ENCODE data around the gene NUP133. TPM values are rescaled to one million over a fixed set of nuclear protein-coding genes. Genes with fewer than 3 reads are reported as not detected.

NUP133 gene
- total RNA-seq, 1 experiment from 2014 or later: 52.8 TPM

DNA sequence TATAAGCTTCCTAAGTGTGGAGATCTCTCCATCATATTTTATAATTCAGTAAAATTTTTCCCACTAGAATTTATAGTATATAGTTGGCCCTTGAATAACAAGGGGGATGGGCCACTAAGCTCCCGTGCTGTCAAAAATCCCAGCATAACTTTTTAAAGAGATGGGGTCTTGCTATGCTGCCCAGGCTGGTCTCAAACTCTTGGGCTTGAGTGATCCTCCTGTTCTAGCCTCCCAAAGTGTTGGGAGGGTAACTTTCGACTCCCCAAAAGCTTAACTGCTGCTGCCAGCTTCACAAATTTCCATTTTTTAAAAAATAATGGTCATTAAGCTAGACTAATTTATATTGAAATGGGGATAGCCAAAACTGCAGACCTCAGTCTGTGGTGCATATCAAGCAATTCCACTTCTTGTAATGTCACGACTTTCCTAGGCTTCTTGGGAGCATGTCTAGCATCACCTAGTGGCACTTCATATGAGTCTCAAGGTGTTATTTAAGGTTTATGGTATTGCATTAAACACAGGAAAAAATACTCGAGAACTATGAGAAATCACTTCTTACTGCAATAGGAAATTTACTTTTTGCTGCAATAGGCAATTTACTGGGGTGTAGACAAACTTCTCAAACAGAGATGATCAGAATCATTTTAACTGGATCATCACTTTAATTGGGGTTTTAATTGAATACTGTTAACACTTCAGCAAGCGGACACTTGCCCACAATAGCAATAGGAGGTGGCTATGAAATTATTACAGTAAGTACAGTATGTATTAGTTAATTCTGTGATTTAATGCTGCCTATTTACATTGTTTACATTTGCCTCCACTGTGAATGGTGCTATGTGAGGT is 55.0 kb downstream of the NUP133 start:
- DNase-seq (ENCODE audit: low spot score): peak; percentile 46

DNA sequence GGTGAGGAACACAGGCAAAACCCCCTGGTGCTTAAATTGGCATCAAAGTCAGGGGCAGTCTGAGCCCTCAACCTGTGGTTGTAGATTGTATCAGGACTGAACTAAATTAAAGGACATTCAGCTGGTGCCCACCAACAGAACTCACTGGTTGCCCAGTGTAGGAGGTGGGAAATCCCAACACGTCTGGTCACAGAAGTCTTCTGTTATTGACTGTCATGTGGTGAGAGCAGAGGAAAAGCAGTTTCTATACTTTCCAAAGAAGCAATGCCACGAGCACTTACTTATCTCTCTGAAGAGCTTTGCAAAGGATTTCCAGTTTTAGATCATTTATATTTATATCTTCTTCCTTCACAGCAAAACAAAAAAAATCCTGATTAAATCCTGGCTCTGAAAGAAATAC is 59.3 kb downstream of the NUP133 start:
- no peak for DNase-seq (ENCODE audit: low spot score)

DNA sequence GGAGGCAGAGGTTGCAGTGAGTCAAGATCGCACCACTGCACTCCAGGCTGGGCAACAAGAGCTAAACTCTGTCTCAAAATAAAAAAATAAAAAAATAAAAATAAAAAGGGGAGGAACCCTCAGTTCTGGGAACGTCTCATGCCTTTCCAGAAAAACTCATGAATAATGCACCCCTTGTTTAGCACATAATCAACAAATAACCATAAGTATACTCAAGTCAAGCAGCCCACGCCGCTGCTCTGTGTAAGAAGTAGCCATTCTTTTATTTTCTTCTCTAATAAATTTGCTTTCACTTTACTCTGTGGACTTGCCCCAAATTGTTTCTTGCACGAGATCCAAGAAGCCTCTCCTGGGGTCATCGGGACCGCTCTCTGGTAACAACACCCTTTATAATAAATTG is 59.8 kb downstream of the NUP133 start:
- no peak for DNase-seq (ENCODE audit: low spot score)

DNA sequence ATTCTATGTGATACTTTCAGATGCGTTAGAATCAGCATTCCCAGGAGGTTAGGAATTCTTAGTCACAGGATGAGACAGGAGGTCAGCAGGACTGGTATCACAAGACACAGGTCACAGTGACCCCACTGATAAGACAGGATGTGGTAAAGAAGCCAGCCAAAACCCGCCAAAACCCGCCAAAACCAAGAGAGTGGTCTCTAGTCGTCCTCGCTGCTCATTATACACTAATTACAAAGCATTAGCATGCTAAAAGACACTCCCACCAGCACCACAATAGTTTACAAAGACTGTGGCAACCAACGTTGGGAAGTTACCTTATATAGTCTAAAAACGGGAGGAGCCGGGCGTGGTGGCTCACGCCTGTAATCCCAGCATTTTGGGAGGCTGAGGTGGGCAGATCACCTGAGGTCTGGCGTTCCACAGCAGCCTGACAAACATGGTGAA is 60.3 kb downstream of the NUP133 start:
- peak; percentile 94 for DNase-seq (ENCODE audit: low spot score)

DNA sequence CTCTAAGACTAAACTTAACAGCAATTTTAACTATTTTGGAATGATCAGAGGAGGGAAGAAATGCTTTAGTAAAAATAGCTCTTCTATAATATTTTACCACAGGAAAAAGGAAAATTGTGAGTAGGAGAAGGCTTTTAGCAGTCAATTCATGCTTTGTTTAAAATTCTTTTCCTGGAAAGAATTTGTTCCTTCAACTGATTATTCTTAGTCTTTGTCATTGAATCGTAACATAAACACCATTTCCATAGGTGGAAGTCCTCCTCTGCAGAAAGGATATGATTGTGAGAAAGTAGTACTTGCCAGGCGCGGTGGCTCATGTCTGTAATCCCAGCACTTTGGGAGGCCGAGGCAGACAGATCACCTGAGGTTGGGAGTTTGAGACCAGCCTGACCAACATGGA is 62.3 kb downstream of the NUP133 start:
- DNase-seq (ENCODE audit: low spot score): no peak

DNA sequence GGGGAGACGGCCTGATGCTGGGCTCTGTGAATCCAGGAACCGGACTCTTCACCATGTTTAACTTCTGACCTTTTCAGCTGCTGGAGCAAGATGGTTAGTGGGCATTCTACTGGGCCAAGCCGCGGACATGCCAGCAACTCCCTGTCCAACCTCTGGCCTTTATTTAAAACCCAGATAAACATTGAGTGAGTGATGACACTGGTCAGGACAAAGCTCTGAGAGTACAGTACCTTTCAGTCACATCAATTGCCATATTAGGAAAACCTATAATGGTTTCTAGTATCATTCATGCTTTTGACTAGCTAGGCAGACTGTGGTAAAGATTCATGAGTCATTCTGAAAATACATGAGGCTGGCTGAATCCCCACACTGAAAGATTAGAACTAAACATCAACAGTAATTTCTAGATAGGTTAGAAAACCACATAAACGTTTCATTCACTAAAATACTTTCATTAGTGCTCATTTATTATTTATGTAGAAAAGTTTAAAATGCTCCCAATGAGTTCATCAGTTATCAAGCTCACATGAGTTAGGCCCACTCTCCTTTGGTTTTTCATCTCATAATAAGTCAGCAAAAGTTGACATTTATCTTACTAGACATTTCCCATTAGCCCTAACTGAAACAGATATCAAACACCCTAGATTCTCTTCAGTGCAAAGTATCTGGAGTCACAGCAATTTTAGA is 67.1 kb downstream of the NUP133 start:
- DNase-seq (ENCODE audit: low spot score): peak; percentile 90

DNA sequence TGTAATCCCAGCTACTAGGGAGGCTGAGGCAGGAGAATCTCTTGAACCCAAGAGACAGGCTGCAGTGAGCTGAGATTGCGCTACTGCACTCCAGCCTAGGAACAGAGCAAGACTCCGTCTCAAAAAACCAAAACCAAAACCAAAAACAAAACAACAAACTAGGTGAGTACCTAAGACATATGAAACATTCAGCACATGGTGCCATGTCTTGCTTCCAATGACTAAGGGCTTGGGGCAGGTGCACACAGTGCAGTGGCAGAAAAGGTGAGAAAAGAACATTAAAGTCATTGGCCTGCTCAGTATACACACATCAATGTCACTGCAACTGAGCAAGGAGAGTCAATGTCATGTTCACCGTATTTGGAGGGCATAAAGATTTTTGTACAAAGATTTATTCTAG is 70.1 kb downstream of the NUP133 start:
- DNase-seq (ENCODE audit: low spot score): no peak

DNA sequence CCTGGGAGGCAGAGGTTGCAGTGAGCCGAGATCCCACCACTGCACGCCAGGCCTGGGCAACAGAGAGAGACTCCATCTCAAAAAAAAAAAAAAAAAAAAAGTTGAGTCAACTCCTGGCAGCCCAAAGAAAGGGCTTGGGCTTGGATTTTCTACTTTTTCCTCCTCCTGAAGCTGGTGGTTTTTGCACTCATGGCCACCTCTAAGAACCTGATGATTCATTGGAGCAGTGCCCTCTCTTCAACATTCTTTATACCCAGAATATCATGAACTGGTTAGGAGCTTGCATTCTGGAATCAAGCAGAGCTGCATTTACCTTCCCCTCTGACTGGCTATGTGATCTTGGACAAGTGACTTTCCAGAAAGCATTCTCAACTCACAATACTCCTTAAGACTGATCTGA is 70.7 kb downstream of the NUP133 start:
- peak; percentile 45 for DNase-seq (ENCODE audit: low spot score)

DNA sequence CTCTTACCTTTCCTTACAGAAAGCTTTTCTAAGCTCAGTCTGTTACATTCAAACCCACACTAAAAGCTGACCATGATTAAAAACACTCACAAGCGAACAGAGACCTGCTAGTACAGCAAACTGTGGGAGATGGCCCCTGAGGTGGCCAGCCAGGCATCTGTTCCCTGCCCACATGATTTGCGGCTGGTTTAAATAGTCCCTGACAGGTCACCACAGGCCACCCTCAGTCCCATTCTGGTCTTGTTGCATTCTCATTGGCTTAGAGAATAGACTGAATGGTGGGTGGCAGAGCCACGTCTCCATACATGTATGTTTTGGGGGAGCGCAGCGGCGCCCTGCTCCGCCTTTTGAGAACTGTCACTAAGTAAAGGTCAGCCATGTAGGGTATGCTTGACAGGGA is 71.9 kb downstream of the NUP133 start:
- DNase-seq (ENCODE audit: low spot score): no peak

DNA sequence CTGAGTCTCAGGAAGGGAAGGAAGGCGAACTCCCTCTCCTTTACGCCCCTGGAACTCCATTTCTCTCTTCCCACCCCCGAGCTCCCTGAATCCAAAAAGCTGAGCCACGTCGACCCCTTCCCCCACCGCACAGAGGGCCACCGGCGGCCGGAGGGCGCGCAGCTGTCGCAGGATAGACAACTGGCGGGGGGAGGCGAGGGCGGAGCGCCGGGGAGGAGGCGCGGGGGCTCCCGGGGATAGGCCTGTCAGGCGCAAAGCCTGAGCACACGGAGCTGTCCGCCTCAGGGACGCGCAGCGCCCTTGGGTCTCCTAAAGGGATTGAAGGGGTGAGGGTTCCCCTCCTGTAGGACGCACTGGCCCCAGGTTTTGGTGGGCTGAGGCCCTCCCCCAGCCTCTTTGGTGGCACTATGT is 73.5 kb downstream of the NUP133 start:
- DNase-seq (ENCODE audit: low spot score): no peak

DNA sequence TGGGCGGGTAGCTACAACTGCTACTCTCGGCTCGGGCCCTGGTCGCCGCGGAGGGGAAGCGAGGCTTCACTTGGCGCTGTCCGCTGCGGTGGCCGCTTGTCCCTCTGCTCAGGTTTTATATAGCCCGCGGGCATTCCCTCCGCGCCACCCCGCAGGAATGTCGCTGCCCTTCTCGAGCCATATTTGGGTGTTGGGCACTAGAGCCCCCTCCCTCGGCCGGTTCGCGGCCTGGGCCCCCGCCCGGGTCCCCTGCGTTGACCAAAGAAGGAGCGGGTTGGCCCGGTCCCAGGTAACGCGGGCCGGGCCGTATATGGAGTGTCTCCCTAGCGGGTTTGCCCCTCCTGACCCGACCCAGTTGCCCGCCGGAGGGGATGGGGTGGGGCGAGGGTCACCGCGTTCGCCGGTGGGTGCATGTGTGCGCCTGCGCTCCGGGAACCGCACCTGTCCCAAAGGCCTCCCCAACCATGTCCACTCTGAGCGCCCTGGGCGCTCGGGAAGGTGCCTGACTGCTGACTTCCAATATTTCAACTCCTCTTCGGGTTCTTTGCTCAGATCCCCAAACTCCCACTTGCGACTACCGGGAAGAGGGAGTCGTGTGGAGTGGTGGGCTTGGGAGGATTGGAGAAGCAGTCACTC is 74.0 kb downstream of the NUP133 start, which contains the start of gene ACTA1:
Gene ACTA1, minus strand, starts transcription at position 90 of the 636 bp plus-strand sequence. CDS start 979 bp downstream, outside the sequence.
- DNase-seq (ENCODE audit: low spot score): no peak

DNA sequence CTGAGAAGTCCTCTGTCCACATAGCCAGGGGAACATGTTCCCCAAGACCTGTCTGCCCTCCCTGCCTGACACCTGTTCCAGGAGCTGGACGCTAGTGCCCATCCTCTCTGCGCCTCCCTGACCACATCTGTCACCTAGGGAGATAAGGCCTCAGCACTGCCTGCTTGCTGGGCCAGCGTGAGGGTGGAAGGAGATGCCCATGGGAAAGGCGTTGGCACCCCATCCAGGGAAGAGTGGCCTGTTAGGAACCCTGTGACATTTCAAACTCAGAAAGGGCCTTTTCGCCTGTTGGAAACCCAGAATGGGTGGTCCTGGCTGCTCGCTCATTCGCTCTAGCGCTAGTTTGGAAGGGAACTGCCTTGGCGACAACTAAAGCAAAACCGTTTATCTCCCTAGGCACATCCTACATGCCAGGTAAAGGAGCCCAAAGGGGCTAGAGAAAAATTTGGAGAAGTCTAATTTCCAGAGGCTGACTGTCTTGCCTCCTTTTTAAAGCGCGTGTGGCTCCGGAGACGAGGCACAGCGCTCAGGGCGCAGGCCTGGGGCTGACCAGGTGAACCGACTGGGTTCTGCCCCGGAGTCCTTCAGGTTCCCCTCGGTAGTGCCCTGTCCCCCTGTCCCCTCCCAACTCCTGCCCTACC is 74.7 kb downstream of the NUP133 start:
- no peak for DNase-seq (ENCODE audit: low spot score)

DNA sequence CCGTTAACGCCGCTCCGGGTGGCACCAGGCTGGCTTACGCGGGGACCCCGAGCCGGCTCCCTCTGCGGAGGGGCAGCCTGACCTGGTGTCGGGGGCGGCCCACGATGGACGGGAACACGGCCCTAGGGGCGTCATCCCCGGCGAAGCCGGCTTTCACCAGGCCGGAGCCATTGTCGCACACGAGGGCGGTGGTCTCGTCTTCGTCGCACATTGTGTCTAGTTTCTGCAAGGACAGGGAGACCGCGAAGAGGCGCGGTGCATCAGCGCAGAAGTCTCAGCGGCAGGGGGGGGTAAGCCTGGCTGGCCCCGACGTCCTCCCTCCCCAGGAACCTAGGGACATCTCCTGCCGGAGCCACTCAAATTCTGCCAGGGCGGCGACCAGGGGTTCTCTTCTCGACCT is 75.2 kb downstream of the NUP133 start:
- no peak for DNase-seq (ENCODE audit: low spot score)

DNA sequence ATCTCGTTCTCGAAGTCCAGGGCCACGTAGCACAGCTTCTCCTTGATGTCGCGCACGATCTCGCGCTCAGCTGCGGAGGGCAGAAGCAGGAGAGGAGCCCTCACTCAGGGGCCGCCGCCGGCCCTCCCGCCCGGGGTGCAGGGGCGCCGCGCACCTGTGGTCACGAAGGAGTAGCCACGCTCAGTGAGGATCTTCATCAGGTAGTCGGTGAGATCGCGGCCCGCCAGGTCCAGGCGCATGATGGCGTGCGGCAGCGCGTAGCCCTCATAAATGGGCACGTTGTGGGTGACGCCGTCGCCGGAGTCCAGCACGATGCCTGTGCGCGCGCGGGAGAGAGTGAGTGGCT is 76.1 kb downstream of the NUP133 start:
- no peak for DNase-seq (ENCODE audit: low spot score)

DNA sequence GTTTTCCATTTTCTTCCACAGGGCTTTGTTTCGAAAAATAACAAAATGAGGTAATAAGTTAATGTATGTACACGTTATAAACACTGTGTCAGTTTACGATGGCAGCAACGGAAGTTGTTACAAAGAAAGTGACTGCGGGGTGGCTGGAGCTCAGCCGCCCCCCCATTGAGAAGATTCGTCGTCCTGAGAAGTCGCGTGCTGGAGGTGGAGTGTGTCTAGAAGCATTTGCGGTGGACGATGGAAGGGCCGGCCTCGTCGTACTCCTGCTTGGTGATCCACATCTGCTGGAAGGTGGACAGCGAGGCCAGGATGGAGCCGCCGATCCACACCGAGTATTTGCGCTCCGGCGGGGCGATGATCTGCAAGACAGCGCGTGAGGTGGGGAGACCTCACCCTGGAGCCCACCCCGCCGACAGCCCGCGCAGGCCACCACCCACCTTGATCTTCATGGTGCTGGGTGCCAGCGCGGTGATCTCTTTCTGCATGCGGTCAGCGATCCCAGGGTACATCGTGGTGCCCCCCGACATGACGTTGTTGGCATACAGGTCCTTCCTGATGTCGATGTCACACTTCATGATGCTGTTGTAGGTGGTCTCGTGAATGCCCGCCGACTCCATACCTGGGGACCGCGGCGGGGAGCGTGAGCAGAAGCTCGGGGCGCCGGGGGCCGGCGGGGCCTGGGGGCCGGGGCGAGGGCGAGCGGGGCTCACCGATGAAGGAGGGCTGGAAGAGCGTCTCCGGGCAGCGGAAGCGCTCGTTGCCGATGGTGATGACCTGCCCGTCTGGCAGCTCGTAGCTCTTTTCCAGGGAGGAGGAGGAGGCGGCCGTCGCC is 76.6 kb downstream of the NUP133 start:
- no peak for DNase-seq (ENCODE audit: low spot score)

DNA sequence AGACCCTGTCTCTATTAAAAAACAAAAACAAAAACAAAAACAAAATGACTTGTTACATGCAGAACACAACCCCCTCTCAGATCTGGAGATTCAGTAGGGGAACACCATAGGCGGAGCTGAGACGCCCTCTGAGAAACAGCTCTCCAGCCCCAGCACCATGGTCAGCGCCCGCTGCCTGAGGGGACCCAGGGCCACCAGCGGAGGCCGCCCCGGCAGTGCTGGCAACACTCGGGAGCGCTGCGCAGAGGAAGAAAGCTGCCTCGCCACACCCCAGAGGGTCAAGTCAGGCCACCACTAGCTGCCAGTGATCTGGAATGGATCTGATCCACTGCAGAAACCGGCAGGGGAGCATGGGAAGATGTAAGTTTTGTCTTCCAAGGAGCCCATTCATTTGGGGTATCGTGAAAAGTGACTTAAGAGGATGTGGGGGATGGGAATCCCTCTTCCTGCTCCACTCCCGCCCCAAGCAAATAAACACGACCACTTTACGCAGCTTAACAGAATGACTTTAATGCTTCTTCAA is 77.3 kb downstream of the NUP133 start:
- no peak for DNase-seq (ENCODE audit: low spot score)

DNA sequence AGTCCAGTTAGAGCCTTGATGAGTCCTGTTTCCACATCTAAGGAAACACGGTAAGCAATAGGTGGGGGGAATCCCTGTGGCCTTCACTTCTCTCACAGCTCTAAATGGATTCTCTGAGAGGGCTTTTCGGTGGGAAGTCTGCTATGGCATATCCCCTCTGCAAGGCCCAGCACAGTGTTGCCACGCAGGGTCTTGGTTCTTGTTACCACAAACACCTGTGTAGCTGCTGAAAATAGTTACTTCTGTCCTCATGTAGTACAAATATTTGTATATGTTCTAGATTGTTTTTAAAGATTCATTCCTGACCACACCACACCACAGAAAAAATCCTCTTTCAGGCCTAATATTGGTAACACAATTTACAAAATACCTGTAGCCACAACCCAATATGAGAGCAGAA is 79.9 kb downstream of the NUP133 start:
- no peak for DNase-seq (ENCODE audit: low spot score)

DNA sequence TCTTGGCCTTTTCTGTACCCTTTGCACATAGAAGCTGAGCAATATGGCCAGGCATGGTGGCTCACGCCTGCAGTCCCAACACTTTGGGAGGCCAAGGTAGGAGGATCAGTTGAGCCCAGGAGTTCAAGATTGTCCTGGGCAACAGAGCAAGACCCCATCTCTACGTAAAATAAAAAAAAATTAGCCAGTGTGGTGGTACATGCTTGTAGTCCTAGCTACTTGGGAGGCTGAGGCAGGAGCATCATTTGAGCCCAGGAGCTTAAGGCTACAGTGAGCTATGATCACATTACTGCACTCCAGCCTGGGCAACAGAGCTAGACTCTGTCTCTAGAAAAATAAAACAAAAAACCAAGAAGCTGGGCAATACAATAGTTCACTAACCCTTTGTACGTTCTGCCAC is 80.6 kb downstream of the NUP133 start:
- DNase-seq (ENCODE audit: low spot score): no peak

DNA sequence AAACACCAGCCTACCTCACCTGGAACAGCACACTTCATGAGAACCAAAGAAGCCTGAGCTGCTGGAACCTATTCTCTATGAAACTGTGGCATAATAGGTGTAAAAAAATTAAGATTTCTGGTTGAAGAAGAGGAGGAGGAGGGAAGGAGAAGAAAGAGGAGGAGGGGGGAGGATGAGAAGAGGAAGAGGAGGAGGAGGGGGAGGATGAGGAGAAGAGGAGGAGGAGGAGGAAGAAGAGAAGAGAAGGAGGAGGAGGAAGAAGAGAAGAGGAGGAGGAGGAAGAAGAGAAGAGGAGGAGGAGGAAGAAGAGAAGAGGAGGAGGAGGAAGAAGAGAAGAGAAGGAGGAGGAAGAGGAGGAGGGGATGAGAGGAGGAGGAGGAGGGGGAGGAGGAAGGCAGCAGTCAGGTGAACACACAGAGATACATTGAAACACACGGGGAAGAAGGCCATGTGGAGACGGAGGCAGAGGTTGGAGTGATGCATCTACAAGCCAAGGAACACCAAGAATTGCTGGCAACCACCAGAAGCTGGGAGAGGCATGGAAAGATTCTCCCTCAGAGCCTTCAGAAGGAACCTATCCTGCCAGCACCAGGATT is 82.5 kb downstream of the NUP133 start:
- DNase-seq (ENCODE audit: low spot score): no peak

DNA sequence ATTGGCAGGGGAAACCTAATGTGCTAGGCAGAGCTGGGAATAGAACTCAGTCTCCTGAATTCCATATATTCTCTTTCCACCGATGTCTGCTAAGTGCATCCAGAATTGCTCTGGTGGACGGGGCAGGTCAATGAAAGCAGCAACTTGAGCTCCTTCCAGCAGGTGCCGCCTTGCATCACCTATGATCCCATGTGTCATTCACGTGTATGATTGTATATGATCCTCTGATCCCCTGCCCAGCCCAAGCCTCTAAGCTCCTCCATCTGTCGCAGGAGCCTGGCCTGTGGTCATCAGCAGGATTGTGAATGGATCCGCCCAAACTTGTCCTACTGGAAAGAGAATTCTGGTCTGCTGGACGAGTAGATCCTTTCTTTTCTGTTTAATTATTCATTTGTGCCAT is 87.4 kb downstream of the NUP133 start:
- DNase-seq (ENCODE audit: low spot score): no peak

DNA sequence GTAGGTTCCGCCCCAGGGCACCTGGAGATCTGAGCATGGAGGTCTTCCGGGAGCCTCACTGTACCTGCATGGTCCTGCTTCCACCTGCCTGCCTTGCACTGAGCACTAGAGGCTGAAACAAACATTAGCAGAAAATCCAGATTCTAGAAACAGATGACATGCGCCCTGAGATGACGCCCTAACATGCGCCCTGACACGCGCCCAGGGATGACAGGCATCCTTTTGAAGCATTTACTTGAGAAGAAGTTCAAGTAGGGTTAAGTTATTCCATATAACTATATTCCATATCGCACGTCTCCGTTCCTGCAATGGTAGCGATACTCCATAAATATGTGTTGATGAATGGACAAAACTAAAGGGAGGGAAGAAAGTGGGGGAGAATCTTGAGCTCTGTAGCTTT is 87.9 kb downstream of the NUP133 start:
- DNase-seq (ENCODE audit: low spot score): no peak
